ENCODE data around the gene PPP1R12A.

PPP1R12A gene

GRCh38 chr12:79938843-79939242, 3.9 kb upstream of the PPP1R12A start:
- in situ Hi-C loops (cut with MboI; ENCODE audit: low pct_unique_long_range_greater_than_20kb, low sequenced_read_pairs) = no loop called here
- no peak for DNase-seq

DNA sequence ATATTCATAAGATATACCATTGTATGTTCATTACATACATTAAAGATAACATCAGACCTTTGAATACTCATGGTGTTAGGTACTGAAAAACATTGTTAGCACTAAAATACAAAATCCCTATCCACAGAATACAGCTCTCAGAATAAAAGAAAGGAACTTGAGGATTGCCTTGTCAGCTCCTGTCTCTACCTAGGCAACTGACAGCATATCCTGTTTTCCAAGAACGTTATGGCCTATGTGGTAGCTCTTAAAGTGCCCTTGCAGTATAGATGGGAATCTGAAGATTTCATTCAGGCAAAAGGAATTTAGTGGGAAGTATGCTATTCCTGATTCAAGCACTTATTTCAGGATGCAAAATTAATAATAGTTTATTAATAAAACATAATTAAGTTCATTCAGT, 1.8 kb upstream of the PPP1R12A start:
- no peak for DNase-seq
- in situ Hi-C loops (cut with MboI; ENCODE audit: low pct_unique_long_range_greater_than_20kb, low sequenced_read_pairs) = no loop called here

DNA sequence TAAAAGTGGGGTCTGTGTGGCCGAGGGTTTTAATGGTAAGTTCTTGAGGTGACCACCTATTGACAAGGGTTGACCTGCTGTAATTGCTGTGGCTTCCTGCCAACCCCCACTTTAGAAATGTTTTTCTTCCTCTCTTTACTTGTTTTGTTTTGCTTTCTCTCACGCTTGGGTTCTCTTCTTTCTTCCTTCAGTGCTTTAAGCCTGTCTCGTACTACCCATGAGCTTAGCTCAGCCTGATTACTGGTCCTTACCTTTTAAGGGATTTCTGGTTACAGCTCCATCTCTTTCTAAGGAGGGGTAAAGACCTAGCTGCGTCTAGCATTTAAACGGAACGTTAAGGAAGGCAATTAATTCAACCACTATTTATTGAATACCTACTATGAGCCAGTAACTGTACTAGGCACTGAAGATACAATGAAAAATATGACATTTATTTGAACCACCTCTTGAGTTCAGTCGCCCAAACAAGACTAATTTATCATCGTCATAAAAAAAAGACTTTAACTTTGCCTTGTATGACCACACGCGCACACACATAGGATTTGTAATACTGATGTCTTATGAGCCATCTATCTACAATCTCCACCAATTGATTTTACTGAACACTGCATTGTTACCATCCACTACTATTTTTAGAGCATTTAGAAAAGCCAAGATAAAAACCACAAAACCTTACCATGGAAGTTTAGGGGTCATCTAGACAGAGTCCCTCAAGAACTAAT, 888 bp upstream of the PPP1R12A start:
- in situ Hi-C loops (cut with MboI; ENCODE audit: low pct_unique_long_range_greater_than_20kb, low sequenced_read_pairs) = no loop called here
- no peak for DNase-seq

DNA sequence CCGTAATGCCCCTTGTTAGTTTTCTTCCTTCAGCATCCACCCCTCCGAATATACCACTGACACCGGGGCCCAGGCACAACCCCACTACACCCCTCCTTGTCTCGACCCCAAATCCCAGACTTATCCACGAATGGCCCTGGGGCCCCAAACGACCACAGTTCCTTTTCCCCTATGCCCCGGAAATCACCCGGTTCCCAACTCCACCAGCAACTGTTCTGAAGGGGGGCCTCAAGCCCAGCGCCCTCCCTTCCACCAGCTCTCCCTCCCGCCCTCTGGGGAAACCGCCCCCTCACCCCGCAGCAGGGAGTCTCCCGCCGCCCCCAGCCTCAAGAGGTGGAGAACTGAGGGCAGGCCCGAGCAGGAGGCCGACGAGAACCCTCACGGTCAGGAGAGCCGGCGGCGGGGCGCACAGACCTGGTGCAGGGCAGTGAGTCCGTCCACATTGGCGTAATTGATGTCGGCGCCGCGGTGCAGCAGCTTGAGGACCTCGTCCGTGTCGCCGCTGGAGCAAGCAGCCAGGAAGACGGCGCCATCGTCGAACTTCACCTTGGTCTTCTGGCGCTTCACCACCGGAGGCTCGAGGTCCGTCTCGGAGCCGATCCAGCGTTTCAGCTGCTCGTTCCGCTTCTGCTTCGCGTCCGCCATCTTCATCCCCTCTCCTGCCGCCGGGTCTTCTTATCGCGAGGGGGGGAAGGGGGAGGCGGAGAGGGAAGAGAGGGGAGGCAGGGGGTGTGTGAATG, 446 bp downstream of the PPP1R12A start:
- in situ Hi-C loops (cut with MboI; ENCODE audit: low pct_unique_long_range_greater_than_20kb, low sequenced_read_pairs) = no loop called here
- peak; percentile 62 for DNase-seq

- peak; percentile 62 for DNase-seq
- in situ Hi-C loops (cut with MboI; ENCODE audit: low pct_unique_long_range_greater_than_20kb, low sequenced_read_pairs) = no loop called here
These were observed 1.2 kb downstream of the PPP1R12A start for GRCh38 chr12:79933532-79934264.

DNA sequence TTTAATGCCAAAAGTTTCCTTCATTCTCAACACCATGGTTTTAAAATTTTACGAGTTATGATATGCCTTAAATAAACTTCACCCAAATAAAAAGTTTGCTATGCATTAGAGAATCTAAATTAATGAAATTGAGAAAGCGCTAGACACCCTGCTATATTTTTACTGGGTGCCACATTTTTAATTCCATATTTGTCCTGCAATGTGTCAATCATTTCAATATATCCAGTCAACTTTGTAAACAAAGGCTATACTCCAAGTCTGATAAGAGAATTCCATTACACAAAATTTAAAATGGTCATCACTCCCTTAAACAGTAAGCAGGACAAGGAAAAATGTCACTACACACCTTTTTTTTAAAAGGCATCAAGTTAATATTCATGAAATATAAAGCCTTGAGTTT, 1.9 kb downstream of the PPP1R12A start:
- no peak for DNase-seq
- in situ Hi-C loops (cut with MboI; ENCODE audit: low pct_unique_long_range_greater_than_20kb, low sequenced_read_pairs) = no loop called here

GRCh38 chr12:79932357-79932756, 2.5 kb downstream of the PPP1R12A start:
- in situ Hi-C loops (cut with MboI; ENCODE audit: low pct_unique_long_range_greater_than_20kb, low sequenced_read_pairs) = no loop called here
- DNase-seq = no peak

- in situ Hi-C loops (cut with MboI; ENCODE audit: low pct_unique_long_range_greater_than_20kb, low sequenced_read_pairs) = no loop called here
- no peak for DNase-seq
These were observed 5.8 kb downstream of the PPP1R12A start for GRCh38 chr12:79929065-79929464.

DNA sequence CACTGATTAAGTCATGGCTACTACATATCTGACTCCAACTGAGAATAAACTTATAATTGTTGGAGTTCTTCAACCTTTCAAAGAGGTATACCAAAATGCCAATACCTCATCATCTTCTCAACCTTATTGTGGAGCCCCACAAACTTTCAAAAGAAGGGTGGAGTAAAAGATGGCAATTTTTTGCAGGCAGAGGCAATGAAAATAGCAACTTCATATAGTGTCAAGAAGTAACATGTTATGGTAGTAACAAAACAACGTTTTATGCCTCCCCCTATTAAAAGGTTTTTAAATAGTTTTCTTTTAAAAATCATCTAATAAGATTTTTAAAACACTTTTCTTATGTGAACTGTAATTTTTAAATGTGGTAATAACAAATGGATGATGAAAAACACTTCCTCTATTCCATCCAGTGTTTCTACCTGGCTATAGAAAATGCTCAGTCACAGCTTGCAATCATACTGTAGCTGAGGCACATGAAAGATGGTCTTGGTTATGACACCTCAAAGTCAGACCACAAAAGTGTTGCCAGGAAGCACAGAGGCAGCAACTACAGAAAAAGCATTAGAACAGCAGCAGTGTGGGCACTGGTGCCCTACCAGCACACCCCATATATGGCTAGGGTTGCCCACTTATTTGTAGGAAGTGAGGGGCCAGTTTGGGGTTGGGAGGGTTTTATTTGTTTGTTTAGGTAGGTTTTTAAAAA, 7.0 kb downstream of the PPP1R12A start:
- peak; percentile 57 for DNase-seq
- in situ Hi-C loops (cut with MboI; ENCODE audit: low pct_unique_long_range_greater_than_20kb, low sequenced_read_pairs) = no loop called here

- DNase-seq = no peak
- in situ Hi-C loops (cut with MboI; ENCODE audit: low pct_unique_long_range_greater_than_20kb, low sequenced_read_pairs) = no loop called here
These were observed 7.9 kb downstream of the PPP1R12A start for GRCh38 chr12:79926951-79927350.

- no peak for DNase-seq
- in situ Hi-C loops (cut with MboI; ENCODE audit: low pct_unique_long_range_greater_than_20kb, low sequenced_read_pairs) = no loop called here
These were observed 9.4 kb downstream of the PPP1R12A start for GRCh38 chr12:79925492-79925891.

- in situ Hi-C loops (cut with MboI; ENCODE audit: low pct_unique_long_range_greater_than_20kb, low sequenced_read_pairs) = no loop called here
- no peak for DNase-seq
These were observed 13.1 kb downstream of the PPP1R12A start for GRCh38 chr12:79921786-79922185.

- in situ Hi-C loops (cut with MboI; ENCODE audit: low pct_unique_long_range_greater_than_20kb, low sequenced_read_pairs) = no loop called here
- no peak for DNase-seq
These were observed 14.3 kb downstream of the PPP1R12A start for GRCh38 chr12:79920421-79921238.

DNA sequence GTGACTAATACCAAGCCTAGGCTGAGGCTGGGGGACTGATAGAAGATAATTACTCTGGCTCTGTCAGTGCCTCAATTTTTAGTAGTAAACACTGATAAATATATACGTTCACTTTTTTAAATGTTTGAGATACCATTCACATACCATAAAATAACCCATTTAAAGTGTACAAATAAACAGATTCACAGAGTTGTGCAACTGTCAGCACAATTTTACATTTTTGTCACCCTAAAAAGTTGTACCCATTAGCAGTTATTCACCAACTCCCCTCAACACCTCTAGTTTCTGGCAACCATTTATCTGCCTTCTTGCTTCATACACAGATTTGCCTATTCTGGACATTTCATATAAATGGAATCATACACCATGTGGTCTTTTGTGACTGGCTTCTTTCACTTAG, 15.1 kb downstream of the PPP1R12A start:
- DNase-seq = no peak
- in situ Hi-C loops (cut with MboI; ENCODE audit: low pct_unique_long_range_greater_than_20kb, low sequenced_read_pairs) = no loop called here

- in situ Hi-C loops (cut with MboI; ENCODE audit: low pct_unique_long_range_greater_than_20kb, low sequenced_read_pairs) = no loop called here
- no peak for DNase-seq
These were observed 18.1 kb downstream of the PPP1R12A start for GRCh38 chr12:79916826-79917225.

GRCh38 chr12:79911889-79912656, 22.8 kb downstream of the PPP1R12A start:
- in situ Hi-C loops (cut with MboI; ENCODE audit: low pct_unique_long_range_greater_than_20kb, low sequenced_read_pairs) = no loop called here
- DNase-seq = no peak

GRCh38 chr12:79908366-79908765, 26.5 kb downstream of the PPP1R12A start:
- no peak for DNase-seq
- in situ Hi-C loops (cut with MboI; ENCODE audit: low pct_unique_long_range_greater_than_20kb, low sequenced_read_pairs) = no loop called here

- DNase-seq = no peak
- in situ Hi-C loops (cut with MboI; ENCODE audit: low pct_unique_long_range_greater_than_20kb, low sequenced_read_pairs) = no loop called here
These were observed 33.4 kb downstream of the PPP1R12A start for GRCh38 chr12:79901506-79901905.
